HepG2 (cell line): ENCODE data around the gene VWA3A. TPM values are rescaled to one million over a fixed set of nuclear protein-coding genes. Genes with fewer than 3 reads are reported as not detected.

Experiments used
- ATRX ChIP-seq: sonication (generic); formaldehyde crosslinking; IDR thresholded peaks from 2 replicates; pipeline ENCODE4 v1.4.0; 2020; ENCODE audit warnings: missing genetic modification reagents, borderline replicate concordance
- HNRNPLL ChIP-seq: fragments of 200-400 bp; formaldehyde crosslinking; IDR thresholded peaks from 2 replicates; pipeline ENCODE4 v1.6.1; 2017; ENCODE audit warnings: mild to moderate bottlenecking, low read depth, low read length; ENCODE audit not compliant: poor library complexity, severe bottlenecking
- MLXIP ChIP-seq: sonication (generic); formaldehyde crosslinking; IDR thresholded peaks from 2 replicates; pipeline ENCODE4 v1.9.0; 2021; ENCODE audit warnings: missing genetic modification reagents, borderline replicate concordance
- PAXIP1 ChIP-seq: sonication (generic); formaldehyde crosslinking; conservative IDR thresholded peaks from 2 replicates; pipeline ENCODE4 v1.4.0; 2020; ENCODE audit warnings: mild to moderate bottlenecking, missing genetic modification reagents, moderate library complexity
- PHF5A ChIP-seq: IDR thresholded peaks from one replicate; pipeline ENCODE4 v1.6.1; 2018; ENCODE audit warnings: low read depth, missing genetic modification reagents; ENCODE audit not compliant: unreplicated experiment
- RARA ChIP-seq: IDR thresholded peaks from 2 replicates; pipeline ENCODE4 v1.6.1; 2016; ENCODE audit warnings: missing genetic modification reagents, missing compliant biosample characterization
- RBFOX2 ChIP-seq: fragments of 200-400 bp; formaldehyde crosslinking; IDR thresholded peaks from 2 replicates; pipeline ENCODE4 v1.6.1; 2017; ENCODE audit warnings: low read depth, mild to moderate bottlenecking, low read length
- RFX1 ChIP-seq: fragments of 450-650 bp; IDR thresholded peaks from 2 replicates; pipeline ENCODE4 v1.6.1; 2017
- SALL2 ChIP-seq: sonication (generic); formaldehyde crosslinking; IDR thresholded peaks from 2 replicates; pipeline ENCODE4 v1.8.1; 2023; ENCODE audit warnings: mild to moderate bottlenecking, missing genetic modification reagents, inconsistent platforms
- ZKSCAN1 ChIP-seq: fragments of 150-350 bp; IDR thresholded peaks from 2 replicates; pipeline ENCODE4 v1.6.1; 2014; ENCODE audit warnings: low read length
- ZNF160 ChIP-seq: sonication (generic); formaldehyde crosslinking; IDR thresholded peaks from 2 replicates; pipeline ENCODE4 v1.8.0; 2022; ENCODE audit warnings: mild to moderate bottlenecking, inconsistent platforms, missing genetic modification reagents
- ZNF33B ChIP-seq: sonication (generic); formaldehyde crosslinking; IDR thresholded peaks from 2 replicates; pipeline ENCODE4 v1.5.1; 2020; ENCODE audit warnings: mild to moderate bottlenecking, missing genetic modification reagents
- ZNF468 ChIP-seq: sonication (generic); formaldehyde crosslinking; IDR thresholded peaks from 2 replicates; pipeline ENCODE4 v1.8.0; 2022; ENCODE audit warnings: mild to moderate bottlenecking, moderate library complexity, missing genetic modification reagents
- ZNF547 ChIP-seq: sonication (generic); formaldehyde crosslinking; IDR thresholded peaks from 2 replicates; pipeline ENCODE4 v1.5.1; 2020; ENCODE audit warnings: mild to moderate bottlenecking, missing genetic modification reagents
- ZNF660 ChIP-seq: sonication (generic); formaldehyde crosslinking; IDR thresholded peaks from 2 replicates; pipeline ENCODE4 v1.5.1; 2020; ENCODE audit warnings: mild to moderate bottlenecking, low read depth, missing genetic modification reagents, borderline replicate concordance
- ZNF749 ChIP-seq: sonication (generic); formaldehyde crosslinking; IDR thresholded peaks from 2 replicates; pipeline ENCODE4 v1.8.0; 2022; ENCODE audit warnings: mild to moderate bottlenecking, missing genetic modification reagents, moderate library complexity, borderline replicate concordance
- ZNF850 ChIP-seq: sonication (generic); formaldehyde crosslinking; conservative IDR thresholded peaks from 2 replicates; pipeline ENCODE4 v1.9.0; 2021; ENCODE audit warnings: mild to moderate bottlenecking, missing genetic modification reagents
- polyA plus RNA-seq, 8 experiments: library from polyadenylated mRNA; depleted of rRNA in 3 of 8; stranded (reverse) in 7 of 8; unstranded in 1 of 8; fragments of >200 nt; fragmentation: Illumina TruSeq in 4 of 8; extraction: Trizol in 4 of 8; gene quantifications; 2 replicates each; pipeline versions ENCODE4 v1.2.1 to v1.2.3, GENCODE V29; 2011 to 2016; ENCODE audit warnings: low read depth in 4 of 8, missing spikeins in 1 of 8, mixed read lengths in 1 of 8; ENCODE audit not compliant: insufficient read depth in 1 of 8
- total RNA-seq, 5 experiments: library from RNA; depleted of rRNA; stranded (reverse); fragments of >200 nt; fragmentation: Illumina TruSeq; extraction: Trizol; gene quantifications; 2 replicates each; pipeline ENCODE4 v1.2.3, GENCODE V29; 2016; ENCODE audit warnings: low read depth in 1 of 5
- TF ChIP-seq, protein P1 (sequence below): sonication (generic); formaldehyde crosslinking; conservative IDR thresholded peaks from 2 replicates; pipeline ENCODE4 v1.4.0; 2020; ENCODE audit warnings: missing genetic modification reagents
- TF ChIP-seq, protein P2 (sequence below): sonication (generic); formaldehyde crosslinking; IDR thresholded peaks from 2 replicates; pipeline ENCODE4 v1.8.0; 2022; ENCODE audit warnings: low read depth, missing genetic modification reagents

VWA3A gene
- total and polyA plus RNA-seq, 2 of the 13 experiments (the other 11 are each of a cell fraction or from before 2014, with no cell fraction given), result 0.03 to 0.07 TPM

GRCh38 chr16:22192261-22193062 lies 100.1 kb downstream of the VWA3A start (continued):
- TF ChIP-seq ZNF160 (CRISPR knock-in tag) (peak; percentile 64; the same call in 1 of the 2 replicates), ZNF468 (CRISPR knock-in tag) (no peak), ZNF547 (CRISPR knock-in tag) (peak; percentile 93), SALL2 (CRISPR knock-in tag) (no peak), RARA (CRISPR knock-in tag) (peak; percentile 77), ZKSCAN1 (no peak), ZNF749 (CRISPR knock-in tag) (peak; percentile 86), PHF5A (CRISPR knock-in tag) (no peak), RBFOX2 (peak; percentile 24; the same call in 1 of the 2 replicates), PAXIP1 (CRISPR knock-in tag) (peak; percentile 97), ZNF850 (CRISPR knock-in tag) (0 out of 2 replicates have a peak, but pooled peaks have one; percentile 52), RFX1 (no peak), ZNF660 (CRISPR knock-in tag) (no peak), MLXIP (0 out of 2 replicates have a peak, but pooled peaks have one; percentile 50), HNRNPLL (no peak), ATRX (CRISPR knock-in tag) (no peak), ZNF33B (CRISPR knock-in tag) (no peak; the same call in 1 of the 2 replicates)
- TF ChIP-seq, protein P1, sequence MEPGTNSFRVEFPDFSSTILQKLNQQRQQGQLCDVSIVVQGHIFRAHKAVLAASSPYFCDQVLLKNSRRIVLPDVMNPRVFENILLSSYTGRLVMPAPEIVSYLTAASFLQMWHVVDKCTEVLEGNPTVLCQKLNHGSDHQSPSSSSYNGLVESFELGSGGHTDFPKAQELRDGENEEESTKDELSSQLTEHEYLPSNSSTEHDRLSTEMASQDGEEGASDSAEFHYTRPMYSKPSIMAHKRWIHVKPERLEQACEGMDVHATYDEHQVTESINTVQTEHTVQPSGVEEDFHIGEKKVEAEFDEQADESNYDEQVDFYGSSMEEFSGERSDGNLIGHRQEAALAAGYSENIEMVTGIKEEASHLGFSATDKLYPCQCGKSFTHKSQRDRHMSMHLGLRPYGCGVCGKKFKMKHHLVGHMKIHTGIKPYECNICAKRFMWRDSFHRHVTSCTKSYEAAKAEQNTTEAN (CRISPR knock-in tag), result peak; percentile 89
- TF ChIP-seq, protein P2, sequence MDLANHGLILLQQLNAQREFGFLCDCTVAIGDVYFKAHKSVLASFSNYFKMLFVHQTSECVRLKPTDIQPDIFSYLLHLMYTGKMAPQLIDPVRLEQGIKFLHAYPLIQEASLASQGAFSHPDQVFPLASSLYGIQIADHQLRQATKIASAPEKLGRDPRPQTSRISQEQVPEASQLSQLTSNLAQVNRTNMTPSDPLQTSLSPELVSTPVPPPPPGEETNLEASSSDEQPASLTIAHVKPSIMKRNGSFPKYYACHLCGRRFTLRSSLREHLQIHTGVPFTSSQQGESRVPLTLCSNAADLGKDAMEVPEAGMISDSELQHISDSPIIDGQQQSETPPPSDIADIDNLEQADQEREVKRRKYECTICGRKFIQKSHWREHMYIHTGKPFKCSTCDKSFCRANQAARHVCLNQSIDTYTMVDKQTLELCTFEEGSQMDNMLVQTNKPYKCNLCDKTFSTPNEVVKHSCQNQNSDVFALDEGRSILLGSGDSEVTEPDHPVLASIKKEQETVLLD (CRISPR knock-in tag), result 0 out of 2 replicates have a peak, but pooled peaks have one; percentile 17
